HL-60/S4 (cell line): Measurements from ENCODE around the gene RNF114.

Experiments
- in situ Hi-C: fragments of 300-500 bp; cut with MboI; formaldehyde crosslinking; loops from 2 replicates; pipeline ENCODE4 v1.14.3; 2022; ENCODE audit warnings: low sequenced_read_pairs

The RNF114 gene

GRCh38 chr20:49961413-49961812 lies 25.2 kb downstream of the RNF114 start:
- in situ Hi-C loops: loop anchor here (25.0 kb wide), 1 partner anchor 626 kb away; no protein-coding TSS in a partner anchor

- in situ Hi-C loops: loop anchor here (25.0 kb wide), 1 partner anchor 622 kb away; no protein-coding TSS in a partner anchor
Observed at GRCh38 chr20:49964964-49965780, 29.0 kb downstream of the RNF114 start.

DNA sequence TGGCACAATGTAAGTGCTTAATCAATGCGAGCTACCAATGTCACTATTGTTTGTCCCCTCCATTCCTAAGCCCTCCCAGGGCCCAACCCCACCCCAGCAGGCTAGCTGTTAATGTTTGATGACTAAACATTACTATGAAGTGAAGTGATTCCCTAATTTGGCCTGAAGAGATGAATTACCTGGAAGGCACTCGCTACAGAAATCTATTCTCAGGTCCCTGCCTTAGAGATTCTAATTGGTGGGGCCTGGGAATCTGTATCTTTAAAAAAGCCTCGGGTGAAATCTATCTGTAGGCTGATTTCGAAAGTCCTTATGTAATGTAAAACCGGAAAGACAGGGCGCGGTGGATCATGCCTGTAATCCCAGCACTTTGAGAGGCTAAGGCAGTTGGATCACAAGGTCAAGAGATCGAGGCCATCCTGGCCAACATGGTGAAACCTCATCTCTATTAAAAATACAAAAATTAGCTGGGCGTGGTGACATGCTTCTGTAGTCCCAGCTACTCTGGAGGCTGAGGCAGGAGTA lies 29.6 kb downstream of the RNF114 start:
- in situ Hi-C loops: loop anchor here (25.0 kb wide), 1 partner anchor 621 kb away; no protein-coding TSS in a partner anchor

GRCh38 chr20:49966861-49967260 lies 30.7 kb downstream of the RNF114 start:
- in situ Hi-C loops: loop anchor here (25.0 kb wide), 1 partner anchor 620 kb away; no protein-coding TSS in a partner anchor

DNA sequence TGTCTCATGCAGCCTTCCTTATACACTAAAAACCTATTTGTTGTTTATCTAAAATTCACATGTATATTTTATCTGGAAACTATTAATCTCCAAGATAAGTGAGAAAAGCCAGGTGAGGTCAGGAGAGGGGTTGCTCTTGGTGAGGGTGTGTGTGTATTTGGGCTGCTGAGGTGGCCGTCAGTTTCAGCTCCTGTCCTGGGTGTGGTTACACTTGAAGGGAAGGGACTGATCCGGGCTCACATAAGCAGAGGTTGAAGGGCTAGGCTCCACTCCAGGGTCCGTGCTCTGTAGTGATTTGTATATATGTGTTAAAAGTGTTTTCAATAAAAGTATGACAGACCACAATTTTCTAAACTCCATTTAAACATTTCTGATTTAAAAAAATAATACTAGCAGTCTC lies 33.0 kb downstream of the RNF114 start:
- in situ Hi-C loops: loop anchor here (25.0 kb wide), 1 partner anchor 618 kb away; no protein-coding TSS in a partner anchor

GRCh38 chr20:49969946-49970345 lies 33.7 kb downstream of the RNF114 start:
- in situ Hi-C loops: loop anchor here (25.0 kb wide), 1 partner anchor 617 kb away; no protein-coding TSS in a partner anchor

GRCh38 chr20:49970498-49970897 lies 34.3 kb downstream of the RNF114 start:
- in situ Hi-C loops: loop anchor here (25.0 kb wide), 1 partner anchor 617 kb away; no protein-coding TSS in a partner anchor

DNA sequence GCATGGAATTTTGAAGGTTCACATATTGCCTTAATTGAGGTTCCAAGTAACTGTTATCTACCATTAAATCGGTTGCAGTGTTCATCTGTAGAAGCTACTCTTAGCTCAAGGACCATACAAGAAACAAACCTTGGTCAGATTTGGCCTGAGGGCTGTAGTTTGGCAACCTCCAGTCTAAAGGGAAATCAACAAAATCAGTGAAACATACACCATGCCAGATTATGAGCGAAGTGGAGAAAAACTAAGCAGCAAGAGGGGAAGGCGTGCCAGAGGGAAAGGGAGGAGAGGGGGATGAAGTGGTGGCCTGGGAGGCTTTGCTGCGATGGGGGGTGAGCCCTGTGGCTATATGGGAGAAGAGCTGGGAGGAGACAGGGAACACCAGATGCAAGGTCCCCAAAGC lies 37.8 kb downstream of the RNF114 start:
- in situ Hi-C loops: loop anchor here (25.0 kb wide), 1 partner anchor 613 kb away; no protein-coding TSS in a partner anchor

DNA sequence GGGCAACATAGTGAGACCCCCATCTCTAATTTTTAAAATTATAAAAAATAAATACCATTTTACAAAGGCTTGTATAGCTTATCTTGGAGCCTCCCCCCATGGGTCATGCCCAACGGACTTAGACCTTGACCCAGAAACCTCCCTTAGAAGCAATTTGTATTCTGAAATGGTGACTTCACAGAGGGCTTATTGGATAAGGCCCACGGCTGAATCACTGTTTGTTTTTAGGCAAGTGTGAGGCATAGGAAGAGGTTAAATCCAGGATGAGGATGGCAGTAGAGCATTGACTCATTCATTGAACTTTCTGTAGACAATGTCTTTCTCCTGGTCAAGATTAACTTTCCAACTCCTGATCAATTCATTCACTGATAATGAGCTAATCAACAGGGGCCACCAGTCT lies 40.3 kb downstream of the RNF114 start:
- in situ Hi-C loops: loop anchor here (5.0 to 25.0 kb wide), 2 partner anchors 191 to 486 kb away; no protein-coding TSS in a partner anchor

- in situ Hi-C loops: loop anchor here (5.0 to 25.0 kb wide), 2 partner anchors 190 to 485 kb away; no protein-coding TSS in a partner anchor
Observed at GRCh38 chr20:49977740-49978139, 41.5 kb downstream of the RNF114 start.

- in situ Hi-C loops: loop anchor here (5.0 to 25.0 kb wide), 2 partner anchors 189 to 484 kb away; no protein-coding TSS in a partner anchor
Observed at GRCh38 chr20:49978685-49979029, 42.5 kb downstream of the RNF114 start.

GRCh38 chr20:49979030-49979832 lies 43.0 kb downstream of the RNF114 start:
- in situ Hi-C loops: loop anchor here (5.0 to 25.0 kb wide), 2 partner anchors 188 to 483 kb away; no protein-coding TSS in a partner anchor

DNA sequence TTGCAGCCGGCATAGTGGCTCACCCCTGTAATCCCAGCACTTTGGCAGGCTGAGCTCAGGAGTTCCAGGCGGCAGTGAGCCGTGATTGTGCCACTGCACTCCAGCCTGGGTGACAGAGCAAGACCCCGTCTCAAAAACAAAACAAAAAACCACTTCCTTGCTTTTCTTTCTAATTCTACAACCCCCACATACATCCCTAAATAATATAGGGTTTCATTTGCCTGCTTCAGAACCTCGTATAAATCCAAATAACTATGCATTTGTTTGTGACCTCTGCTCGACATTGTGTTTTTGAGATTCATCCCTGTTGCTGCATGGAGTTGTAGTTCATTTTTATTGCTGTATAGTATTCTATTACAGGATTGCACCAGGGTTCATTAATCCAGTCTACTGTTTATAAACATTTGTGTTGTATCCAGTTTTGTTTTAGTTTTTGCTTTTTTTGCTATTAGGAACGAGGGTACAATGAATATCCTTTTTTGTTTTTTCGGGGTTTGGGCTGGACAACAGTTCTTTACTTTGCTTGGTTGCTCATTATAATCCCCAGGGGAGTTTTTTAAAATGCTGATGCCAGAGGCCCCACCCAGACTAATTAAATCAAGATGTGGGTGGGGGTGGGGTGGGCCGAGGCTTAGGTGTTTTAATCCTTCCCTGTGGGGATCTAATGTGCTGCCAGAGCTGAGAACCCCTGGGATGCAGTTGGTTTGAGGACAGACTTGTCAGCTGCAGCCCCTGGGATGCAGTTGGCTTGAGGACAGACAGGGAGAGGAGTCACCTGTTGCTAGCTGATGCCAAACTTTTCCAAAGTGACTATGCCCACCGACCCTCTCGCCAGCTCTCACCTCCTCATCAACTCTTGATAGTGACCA lies 44.2 kb downstream of the RNF114 start:
- in situ Hi-C loops: loop anchor here (5.0 to 25.0 kb wide), 2 partner anchors 92 to 482 kb away; no protein-coding TSS in a partner anchor

DNA sequence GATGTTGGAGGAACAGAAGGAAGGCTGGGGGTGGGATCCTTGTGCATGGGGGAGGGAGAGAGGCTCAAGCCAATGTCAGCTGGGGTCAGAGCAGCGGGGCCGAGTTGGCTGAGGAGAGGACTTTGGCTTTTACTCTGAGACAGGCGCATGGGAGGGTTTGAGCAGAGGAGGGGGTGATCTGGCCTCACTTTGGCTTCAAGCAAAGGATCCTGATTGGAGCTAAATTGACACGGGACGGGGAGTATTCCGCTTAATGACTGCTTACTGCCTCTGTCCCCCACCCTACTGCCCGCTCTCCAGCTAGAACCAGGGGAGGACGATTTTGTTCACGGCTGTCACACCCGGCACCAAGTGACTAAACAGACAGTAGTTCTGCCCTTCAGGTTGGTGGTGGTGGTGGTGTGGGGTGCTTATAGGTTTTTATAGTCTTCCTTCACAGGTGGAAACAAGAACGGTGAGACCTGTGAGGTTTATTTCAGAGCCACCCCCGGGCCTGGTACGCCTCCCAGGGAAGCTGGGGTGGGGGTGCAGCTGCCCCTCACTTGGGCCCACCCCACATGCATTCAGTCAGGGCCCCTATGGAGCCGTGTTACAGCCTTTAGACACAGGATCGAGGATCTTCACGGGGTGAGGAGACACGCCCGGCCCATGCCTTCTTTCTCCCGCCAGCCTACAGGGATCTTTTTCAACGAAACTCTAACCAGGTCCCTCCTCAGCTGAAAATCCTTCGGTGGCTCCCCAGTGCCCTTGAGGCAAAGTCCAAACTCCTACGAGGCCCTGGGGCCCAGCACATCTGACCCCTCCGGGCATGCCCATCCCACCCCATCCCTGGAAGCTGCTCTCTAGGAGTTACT lies 45.2 kb downstream of the RNF114 start:
- in situ Hi-C loops: loop anchor here (5.0 to 25.0 kb wide), 2 partner anchors 91 to 481 kb away; no protein-coding TSS in a partner anchor

DNA sequence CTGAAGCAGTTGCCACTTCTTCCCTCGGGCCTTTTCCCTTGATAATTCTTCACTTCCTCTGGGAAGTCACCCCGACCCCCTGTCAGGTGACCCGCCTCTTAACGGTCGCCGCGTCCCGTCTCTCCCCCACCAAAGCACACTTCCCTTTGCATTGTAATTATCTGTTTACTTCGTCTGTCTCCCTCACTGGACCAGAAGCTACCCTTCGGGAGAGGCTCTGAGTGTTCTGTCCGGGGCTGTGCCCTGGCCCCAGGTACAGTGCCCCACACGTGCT lies 45.8 kb downstream of the RNF114 start:
- in situ Hi-C loops: loop anchor here (5.0 to 25.0 kb wide), 2 partner anchors 90 to 480 kb away; no protein-coding TSS in a partner anchor

GRCh38 chr20:49982346-49983122 lies 46.3 kb downstream of the RNF114 start, which contains the start of gene SNAI1:
SNAI1 (plus strand) TSS chr20:49982980; CDS start chr20:49983060, 80 bp downstream.
- in situ Hi-C loops: loop anchor here (5.0 to 25.0 kb wide), 2 partner anchors 90 to 480 kb away; no protein-coding TSS in a partner anchor

GRCh38 chr20:49983123-49983847 lies 47.1 kb downstream of the RNF114 start:
- in situ Hi-C loops: loop anchor here (5.0 to 25.0 kb wide), 2 partner anchors 89 to 479 kb away; no protein-coding TSS in a partner anchor
